Hepatocyte (in vitro differentiated cells): Measurements from ENCODE around the gene FYN. TPM values are rescaled to one million over a fixed set of nuclear protein-coding genes. Genes with fewer than 3 reads are reported as not detected.

Experiments
- DNase-seq: peaks from one replicate; pipeline ENCODE4 v3.0.0-alpha.2; 2016; ENCODE audit warnings: low spot score
- H2AFZ ChIP-seq: fragments of 200-600 bp; sonication (generic); 2 replicates; pipeline ENCODE4 v1.6.0; 2016; ENCODE audit warnings: antibody characterized with exemption, mild to moderate bottlenecking
- H3K27ac ChIP-seq: fragments of 200-600 bp; sonication (generic); 2 replicates; pipeline ENCODE4 v1.5.1; 2016; ENCODE audit warnings: mild to moderate bottlenecking
- H3K27me3 ChIP-seq: fragments of 200-600 bp; sonication (generic); 2 replicates; pipeline ENCODE4 v1.6.1; 2016
- H3K36me3 ChIP-seq: fragments of 200-600 bp; sonication (generic); replicated peaks from 2 replicates; pipeline ENCODE4 v1.5.1; 2016; ENCODE audit warnings: low read depth; ENCODE audit not compliant: insufficient read depth
- H3K4me1 ChIP-seq: fragments of 200-600 bp; sonication (generic); 2 replicates; pipeline ENCODE4 v1.5.1; 2016; ENCODE audit warnings: mild to moderate bottlenecking, moderate library complexity; ENCODE audit not compliant: insufficient read depth
- H3K4me2 ChIP-seq: fragments of 200-600 bp; sonication (generic); 2 replicates; pipeline ENCODE4 v1.6.0; 2016
- H3K4me3 ChIP-seq: fragments of 200-600 bp; sonication (generic); 2 replicates; pipeline ENCODE4 v1.5.1; 2016; ENCODE audit warnings: mild to moderate bottlenecking
- H3K79me2 ChIP-seq: fragments of 200-600 bp; sonication (generic); 2 replicates; pipeline ENCODE4 v1.6.0; 2017; ENCODE audit warnings: mild to moderate bottlenecking
- H3K9me2 ChIP-seq: fragments of 200-600 bp; sonication (generic); replicated peaks from 2 replicates; pipeline ENCODE4 v1.6.0; 2017; ENCODE audit warnings: mild to moderate bottlenecking; ENCODE audit not compliant: insufficient read depth
- H3K9me3 ChIP-seq: fragments of 200-600 bp; sonication (generic); 2 replicates; pipeline ENCODE4 v1.5.1; 2016; ENCODE audit warnings: low read depth, mild to moderate bottlenecking
- H4K20me1 ChIP-seq: fragments of 200-600 bp; sonication (generic); 2 replicates; pipeline ENCODE4 v1.6.0; 2016; ENCODE audit warnings: mild to moderate bottlenecking; ENCODE audit not compliant: insufficient read depth, poor library complexity, severe bottlenecking
- CTCF ChIP-seq: fragments of 200-600 bp; sonication (generic); IDR thresholded peaks from 2 replicates; pipeline ENCODE4 v1.5.1; 2016; ENCODE audit warnings: antibody characterized with exemption, mild to moderate bottlenecking; ENCODE audit not compliant: poor library complexity
- EZH2 ChIP-seq: fragments of 200-600 bp; sonication (generic); IDR thresholded peaks from 2 replicates; pipeline ENCODE4 v1.6.1; 2016; ENCODE audit warnings: antibody characterized with exemption, mild to moderate bottlenecking, borderline replicate concordance
- EZH2phosphoT487 ChIP-seq: fragments of 200-600 bp; sonication (generic); IDR thresholded peaks from one replicate; pipeline ENCODE4 v1.6.1; 2018; ENCODE audit warnings: antibody characterized with exemption, mild to moderate bottlenecking, low read depth, moderate library complexity; ENCODE audit not compliant: unreplicated experiment, severe bottlenecking
- WGBS: methylation state at CpG from one replicate; pipeline ENCODE4 v1.1.6; 2016; ENCODE audit warnings: low lambda C conversion rate; ENCODE audit errors: missing lambda C conversion rate; 5-methylcytosine and 5-hydroxymethylcytosine counted together
- polyA plus RNA-seq: library from polyadenylated mRNA; unstranded; fragments of >200 nt; fragmentation: Nextera tagmentation; extraction: Ambion mirVana; gene quantifications from 2 replicates; pipeline ENCODE4 v1.2.1, GENCODE V29; 2016
- total RNA-seq: library from RNA; depleted of rRNA; stranded (reverse); fragments of >200 nt; gene quantifications from 2 replicates; pipeline ENCODE4 v1.2.3, GENCODE V29; 2014

FYN gene
- total and polyA plus RNA-seq, 2 experiments from 2014 or later = 40.0 to 70.1 TPM

DNA sequence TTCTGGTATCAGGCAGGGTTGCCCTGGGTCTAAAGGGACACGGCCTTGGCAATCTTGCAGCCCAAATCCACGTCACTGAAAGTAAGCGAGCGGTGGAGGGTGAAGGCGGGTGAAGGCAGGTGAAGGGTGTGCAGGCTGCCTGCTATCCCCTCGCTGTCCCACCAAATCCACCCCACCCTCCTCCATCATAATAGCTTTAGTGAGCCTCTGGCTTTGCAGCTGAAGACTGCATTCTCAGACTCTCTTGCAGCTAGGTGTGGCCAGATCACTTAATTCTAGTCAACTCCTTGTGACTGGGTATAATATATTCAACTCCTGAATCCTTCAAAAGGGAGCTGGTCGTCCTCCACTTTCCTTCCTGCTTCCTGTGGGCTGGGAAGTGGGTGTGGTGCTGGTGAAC, 140.9 kb downstream of the FYN start:
- H3K27me3 ChIP-seq = no peaks in the 10 kb centered on the region
- H2AFZ ChIP-seq = no peak overlapping the region
- H3K79me2 ChIP-seq = no peaks in the 10 kb centered on the region
- no peaks in the 10 kb centered on the region for H3K4me1 ChIP-seq
- no peak overlapping the region for H3K4me3 ChIP-seq
- DNase-seq = no peak
- H3K9me3 ChIP-seq = no peaks in the 10 kb centered on the region
- no peaks in the 10 kb centered on the region for H3K36me3 ChIP-seq
- 97% methylated on average over 7 of the region's 7 CpGs for WGBS
- H3K9me2 ChIP-seq = no peaks in the 10 kb centered on the region
- TF ChIP-seq CTCF = no peak
- TF ChIP-seq EZH2phosphoT487 = no peak
- TF ChIP-seq EZH2 = no peak
- H3K4me2 ChIP-seq = no peak overlapping the region
- H3K27ac ChIP-seq = no peak overlapping the region
- no peaks in the 10 kb centered on the region for H4K20me1 ChIP-seq

DNA sequence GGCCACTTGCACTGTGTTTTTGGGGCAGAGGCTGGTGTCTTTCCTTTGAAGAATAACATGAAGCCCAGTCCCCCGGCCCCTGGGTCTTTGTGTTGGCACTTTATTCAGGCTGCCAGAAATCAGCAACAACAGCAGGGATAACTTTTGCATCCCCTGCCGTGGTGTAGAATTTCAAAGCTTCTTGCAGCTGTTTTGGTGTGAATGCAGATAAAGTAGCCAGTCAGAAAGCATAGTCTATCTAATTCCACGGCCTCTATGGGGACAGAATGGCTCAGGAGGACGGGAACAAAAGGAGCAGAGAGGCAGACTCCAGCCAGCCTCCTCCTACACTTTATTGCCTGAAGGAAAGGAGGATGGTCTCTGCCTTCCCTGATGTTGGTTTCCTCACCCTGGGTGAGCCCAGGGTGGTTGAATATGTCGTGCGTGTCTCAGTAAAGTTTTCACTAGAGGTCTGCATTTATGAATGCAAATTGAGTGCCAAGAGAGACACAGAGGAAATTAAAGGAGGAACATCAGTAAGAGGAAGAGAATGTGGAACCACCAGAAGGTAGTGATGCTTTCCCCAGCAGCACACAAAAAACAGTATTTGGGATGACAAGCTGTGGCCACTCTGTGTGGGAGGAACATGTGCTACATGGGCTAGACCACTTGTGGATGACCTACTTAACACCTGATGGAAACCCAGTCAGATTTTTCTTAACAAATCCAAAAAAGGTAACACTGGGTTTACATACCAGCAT, 141.6 kb downstream of the FYN start:
- Histone ChIP-seq H3K9me2 (no peaks in the 10 kb centered on the region), H3K4me2 (no peak overlapping the region), H3K4me1 (no peaks in the 10 kb centered on the region), H3K4me3 (no peak overlapping the region), H3K27me3 (no peaks in the 10 kb centered on the region), H3K27ac (no peak overlapping the region), H3K9me3 (no peaks in the 10 kb centered on the region), H3K36me3 (no peaks in the 10 kb centered on the region), H2AFZ (no peak overlapping the region), H4K20me1 (no peaks in the 10 kb centered on the region), H3K79me2 (no peaks in the 10 kb centered on the region)
- WGBS = 45% methylated on average over 6 of the region's 6 CpGs
- TF ChIP-seq EZH2phosphoT487 (no peak), EZH2 (no peak), CTCF (no peak)
- no peak for DNase-seq

GRCh38 chr6:111730864-111731263, 142.4 kb downstream of the FYN start:
- H3K79me2 ChIP-seq = no peaks in the 10 kb centered on the region
- H3K9me3 ChIP-seq = no peaks in the 10 kb centered on the region
- DNase-seq = no peak
- H3K9me2 ChIP-seq = no peaks in the 10 kb centered on the region
- no peak for TF ChIP-seq EZH2phosphoT487
- no peak for TF ChIP-seq EZH2
- WGBS = 91% methylated on average over 11 of the region's 11 CpGs
- no peak overlapping the region for H3K4me3 ChIP-seq
- H4K20me1 ChIP-seq = no peaks in the 10 kb centered on the region
- no peak overlapping the region for H3K4me2 ChIP-seq
- no peak overlapping the region for H3K27ac ChIP-seq
- H3K27me3 ChIP-seq = no peaks in the 10 kb centered on the region
- no peaks in the 10 kb centered on the region for H3K36me3 ChIP-seq
- H2AFZ ChIP-seq = no peak overlapping the region
- no peaks in the 10 kb centered on the region for H3K4me1 ChIP-seq

DNA sequence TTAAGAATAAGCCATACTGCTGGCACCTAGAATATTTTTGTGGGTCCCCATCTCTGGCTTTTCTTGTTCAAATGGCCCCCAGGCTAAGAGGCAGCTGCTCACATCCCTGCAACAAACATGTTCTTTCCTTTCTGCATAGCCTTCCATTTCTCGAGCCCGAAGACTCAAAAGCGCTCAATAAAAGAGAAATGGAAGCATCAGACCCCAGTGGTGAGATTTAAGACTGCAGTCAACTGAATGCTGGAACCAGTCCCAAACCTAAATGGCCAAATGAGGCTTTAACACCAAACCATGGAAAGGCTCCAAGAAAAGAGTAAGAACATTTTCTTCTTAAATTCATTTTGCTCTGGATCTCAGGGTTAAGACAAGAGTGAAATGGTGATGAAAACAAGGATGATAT, 145.4 kb downstream of the FYN start:
- Histone ChIP-seq H2AFZ (no peak overlapping the region), H3K79me2 (no peaks in the 10 kb centered on the region), H3K4me3 (no peak overlapping the region), H3K9me2 (no peaks in the 10 kb centered on the region), H3K4me2 (no peak overlapping the region), H3K4me1 (no peaks in the 10 kb centered on the region), H3K27ac (no peak overlapping the region), H3K9me3 (no peaks in the 10 kb centered on the region), H3K36me3 (no peaks in the 10 kb centered on the region), H3K27me3 (no peaks in the 10 kb centered on the region), H4K20me1 (no peaks in the 10 kb centered on the region)
- TF ChIP-seq CTCF (no peak), EZH2phosphoT487 (no peak), EZH2 (no peak)
- 84% methylated on average over 3 of the region's 3 CpGs for WGBS
- no peak for DNase-seq
